Smooth muscle cell (in vitro differentiated cells): ENCODE results near the gene BPIFA2. TPM values are rescaled to one million over a fixed set of nuclear protein-coding genes. Genes with fewer than 3 reads are reported as not detected.

ENCODE experiments used
- DNase-seq: peaks from one replicate; lab custom pipeline; 2025; ENCODE audit not compliant: unreplicated experiment; lab: John Stamatoyannopoulos, UW
- H2AFZ ChIP-seq: fragments of 200-600 bp; sonication (generic); 2 replicates; pipeline ENCODE4 v1.6.0; 2016; ENCODE audit warnings: antibody characterized with exemption, low read depth, mild to moderate bottlenecking
- H3F3A ChIP-seq: fragments of 200-600 bp; sonication (generic); 2 replicates; pipeline ENCODE4 v1.6.0; 2017; ENCODE audit warnings: antibody characterized with exemption, low read depth
- H3K27ac ChIP-seq: fragments of 200-600 bp; sonication (generic); 2 replicates; pipeline ENCODE4 v1.5.1; 2016; ENCODE audit warnings: low read depth, mild to moderate bottlenecking
- H3K27me3 ChIP-seq: fragments of 200-600 bp; sonication (generic); 2 replicates; pipeline ENCODE4 v1.6.1; 2016; ENCODE audit warnings: low read depth, mild to moderate bottlenecking
- H3K36me3 ChIP-seq: fragments of 200-600 bp; sonication (generic); 2 replicates; pipeline ENCODE4 v1.5.1; 2016; ENCODE audit warnings: low read depth
- H3K4me1 ChIP-seq: fragments of 200-600 bp; sonication (generic); 2 replicates; pipeline ENCODE4 v1.5.1; 2016; ENCODE audit warnings: low read depth
- H3K4me2 ChIP-seq: fragments of 200-600 bp; sonication (generic); 2 replicates; pipeline ENCODE4 v1.6.0; 2016; ENCODE audit warnings: mild to moderate bottlenecking
- H3K4me3 ChIP-seq: fragments of 200-600 bp; sonication (generic); 2 replicates; pipeline ENCODE4 v1.5.1; 2016; ENCODE audit warnings: mild to moderate bottlenecking
- H3K79me2 ChIP-seq: fragments of 200-600 bp; sonication (generic); 2 replicates; pipeline ENCODE4 v1.6.0; 2016; ENCODE audit warnings: low read depth, mild to moderate bottlenecking
- H3K9ac ChIP-seq: fragments of 200-600 bp; sonication (generic); 2 replicates; pipeline ENCODE4 v1.6.0; 2016; ENCODE audit warnings: low read depth
- H3K9me3 ChIP-seq: fragments of 200-600 bp; sonication (generic); replicated peaks from 2 replicates; pipeline ENCODE4 v1.5.1; 2016; ENCODE audit warnings: low read depth
- H4K20me1 ChIP-seq: fragments of 200-600 bp; sonication (generic); 2 replicates; pipeline ENCODE4 v1.6.0; 2016; ENCODE audit warnings: low read depth
- CTCF ChIP-seq: fragments of 200-600 bp; sonication (generic); IDR thresholded peaks from 2 replicates; pipeline ENCODE4 v1.5.1; 2017; ENCODE audit warnings: borderline replicate concordance, mild to moderate bottlenecking, antibody characterized with exemption; ENCODE audit not compliant: insufficient read depth, poor library complexity, severe bottlenecking
- WGBS: methylation state at CpG from one replicate; pipeline ENCODE4 v1.1.7; 2016; ENCODE audit warnings: low lambda C conversion rate; 5-methylcytosine and 5-hydroxymethylcytosine counted together
- polyA plus RNA-seq: library from polyadenylated mRNA; unstranded; fragments of >200 nt; fragmentation: Nextera tagmentation; extraction: Ambion mirVana; gene quantifications from 2 replicates; pipeline ENCODE4 v1.2.1, GENCODE V29; 2016
- total RNA-seq: library from RNA; depleted of rRNA; stranded (reverse); fragments of >200 nt; gene quantifications from 2 replicates; pipeline ENCODE4 v1.2.3, GENCODE V29; 2014

BPIFA2 gene
- total and polyA plus RNA-seq, 2 experiments from 2014 or later, result not detected

GRCh38 chr20:33166533-33167113, 1.3 kb upstream of the BPIFA2 start:
- TF ChIP-seq CTCF, result no peak
- Histone ChIP-seq H3K4me3 (no peak overlapping the region), H3K9ac (no peak overlapping the region), H3K36me3 (no peaks in the 10 kb centered on the region), H3K27me3 (peaks cover 9% of the 10 kb centered on the region), H3K27ac (no peak overlapping the region), H3F3A (no peaks in the 10 kb centered on the region), H3K4me2 (no peak overlapping the region), H3K79me2 (no peaks in the 10 kb centered on the region), H3K9me3 (peaks cover 9% of the 10 kb centered on the region), H2AFZ (no peak overlapping the region), H4K20me1 (no peaks in the 10 kb centered on the region), H3K4me1 (no peaks in the 10 kb centered on the region)
- DNase-seq, result no peak
- 88% methylated on average over 8 of the region's 8 CpGs for WGBS

- peak; percentile 52 for TF ChIP-seq CTCF
- 58% methylated on average over 8 of the region's 8 CpGs for WGBS
- DNase-seq, result no peak
- no peaks in the 10 kb centered on the region for H3K79me2 ChIP-seq
- no peak overlapping the region for H2AFZ ChIP-seq
- H4K20me1 ChIP-seq, result no peaks in the 10 kb centered on the region
- no peaks in the 10 kb centered on the region for H3F3A ChIP-seq
- no peaks in the 10 kb centered on the region for H3K4me1 ChIP-seq
- no peak overlapping the region for H3K4me2 ChIP-seq
- H3K9me3 ChIP-seq, result peaks cover 9% of the 10 kb centered on the region
- no peak overlapping the region for H3K4me3 ChIP-seq
- H3K27ac ChIP-seq, result no peak overlapping the region
- H3K9ac ChIP-seq, result no peak overlapping the region
- peaks cover 7% of the 10 kb centered on the region for H3K27me3 ChIP-seq
- no peaks in the 10 kb centered on the region for H3K36me3 ChIP-seq
Measured at GRCh38 chr20:33169176-33169794, 1.3 kb downstream of the BPIFA2 start.

- Histone ChIP-seq H3K27me3 (peaks cover 14% of the 10 kb centered on the region), H3K9ac (no peak overlapping the region), H3K9me3 (peaks cover 9% of the 10 kb centered on the region), H3F3A (no peaks in the 10 kb centered on the region), H3K4me2 (no peak overlapping the region), H3K27ac (no peak overlapping the region), H4K20me1 (no peaks in the 10 kb centered on the region), H3K4me1 (peaks cover 5% of the 10 kb centered on the region), H3K79me2 (no peaks in the 10 kb centered on the region), H2AFZ (no peak overlapping the region), H3K4me3 (no peak overlapping the region), H3K36me3 (no peaks in the 10 kb centered on the region)
- no peak for TF ChIP-seq CTCF
- DNase-seq, result no peak
- 80% methylated on average over 7 of the region's 7 CpGs for WGBS
Measured at GRCh38 chr20:33172781-33173180, 4.8 kb downstream of the BPIFA2 start.

- no peaks in the 10 kb centered on the region for H4K20me1 ChIP-seq
- H3K9ac ChIP-seq, result no peak overlapping the region
- H3K4me1 ChIP-seq, result peaks cover 5% of the 10 kb centered on the region
- 93% methylated on average over 3 of the region's 3 CpGs for WGBS
- H2AFZ ChIP-seq, result no peak overlapping the region
- no peak overlapping the region for H3K27ac ChIP-seq
- H3K4me3 ChIP-seq, result no peak overlapping the region
- no peaks in the 10 kb centered on the region for H3K79me2 ChIP-seq
- TF ChIP-seq CTCF, result no peak
- DNase-seq, result no peak
- H3K27me3 ChIP-seq, result peaks cover 14% of the 10 kb centered on the region
- no peak overlapping the region for H3K4me2 ChIP-seq
- H3K36me3 ChIP-seq, result no peaks in the 10 kb centered on the region
- H3K9me3 ChIP-seq, result peaks cover under 1% of the 10 kb centered on the region
- H3F3A ChIP-seq, result no peaks in the 10 kb centered on the region
Measured at GRCh38 chr20:33175123-33175522, 7.2 kb downstream of the BPIFA2 start.
